Liver (tissue), 3 donors: ENCODE measurements around the gene CASP9.

Source experiments
- GABPA ChIP-seq, 2 donors: IDR thresholded peaks in 1 of 2; conservative IDR thresholded peaks in 1 of 2; 2 replicates each; pipeline ENCODE4 v1.6.1; 2016; ENCODE audit warnings: antibody characterized with exemption in 2 of 2, mild to moderate bottlenecking in 1 of 2, moderate library complexity in 1 of 2
- HNF4G ChIP-seq: IDR thresholded peaks from 2 replicates; pipeline ENCODE4 v1.6.1; 2016; ENCODE audit warnings: antibody characterized with exemption
- JUND ChIP-seq, 2 donors: IDR thresholded peaks; 2 replicates each; pipeline ENCODE4 v1.6.1; 2016; ENCODE audit warnings: antibody characterized with exemption in 2 of 2
- SP1 ChIP-seq: IDR thresholded peaks from 2 replicates; pipeline ENCODE4 v1.6.1; 2018; ENCODE audit warnings: antibody characterized with exemption, mild to moderate bottlenecking
- TAF1 ChIP-seq: conservative IDR thresholded peaks from 2 replicates; pipeline ENCODE4 v1.6.1; 2016; ENCODE audit warnings: antibody characterized with exemption, mild to moderate bottlenecking
- YY1 ChIP-seq: IDR thresholded peaks from 2 replicates; pipeline ENCODE4 v1.6.1; 2016; ENCODE audit warnings: antibody characterized with exemption, mild to moderate bottlenecking
- TF ChIP-seq, protein P1 (sequence below): fragments of 150-350 bp; IDR thresholded peaks from 2 replicates; pipeline ENCODE4 v1.5.1; 2017; ENCODE audit warnings: improper control_type of control experiment, low read depth, low read length; ENCODE audit not compliant: missing input control
- donor health status: healthy.
- donor health status: healthy.

GRCh38 chr1:15451014-15451722 lies 72.8 kb downstream of the CASP9 start:
- TF ChIP-seq SP1 = no peak
- no peak for TF ChIP-seq JUND (IDR thresholded peaks at IDR 0.05)
- TF ChIP-seq YY1 = no peak
- TF ChIP-seq, protein P1, sequence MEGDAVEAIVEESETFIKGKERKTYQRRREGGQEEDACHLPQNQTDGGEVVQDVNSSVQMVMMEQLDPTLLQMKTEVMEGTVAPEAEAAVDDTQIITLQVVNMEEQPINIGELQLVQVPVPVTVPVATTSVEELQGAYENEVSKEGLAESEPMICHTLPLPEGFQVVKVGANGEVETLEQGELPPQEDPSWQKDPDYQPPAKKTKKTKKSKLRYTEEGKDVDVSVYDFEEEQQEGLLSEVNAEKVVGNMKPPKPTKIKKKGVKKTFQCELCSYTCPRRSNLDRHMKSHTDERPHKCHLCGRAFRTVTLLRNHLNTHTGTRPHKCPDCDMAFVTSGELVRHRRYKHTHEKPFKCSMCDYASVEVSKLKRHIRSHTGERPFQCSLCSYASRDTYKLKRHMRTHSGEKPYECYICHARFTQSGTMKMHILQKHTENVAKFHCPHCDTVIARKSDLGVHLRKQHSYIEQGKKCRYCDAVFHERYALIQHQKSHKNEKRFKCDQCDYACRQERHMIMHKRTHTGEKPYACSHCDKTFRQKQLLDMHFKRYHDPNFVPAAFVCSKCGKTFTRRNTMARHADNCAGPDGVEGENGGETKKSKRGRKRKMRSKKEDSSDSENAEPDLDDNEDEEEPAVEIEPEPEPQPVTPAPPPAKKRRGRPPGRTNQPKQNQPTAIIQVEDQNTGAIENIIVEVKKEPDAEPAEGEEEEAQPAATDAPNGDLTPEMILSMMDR = no peak
- TF ChIP-seq HNF4G = peak; percentile 18
- no peak for TF ChIP-seq TAF1
- no peak for TF ChIP-seq GABPA (IDR thresholded peaks at IDR 0.05 in 1 of 2, conservative IDR thresholded peaks at IDR 0.05 in 1 of 2)
